Measurements from ENCODE around the gene ANKRD49.

Gene ANKRD49

DNA sequence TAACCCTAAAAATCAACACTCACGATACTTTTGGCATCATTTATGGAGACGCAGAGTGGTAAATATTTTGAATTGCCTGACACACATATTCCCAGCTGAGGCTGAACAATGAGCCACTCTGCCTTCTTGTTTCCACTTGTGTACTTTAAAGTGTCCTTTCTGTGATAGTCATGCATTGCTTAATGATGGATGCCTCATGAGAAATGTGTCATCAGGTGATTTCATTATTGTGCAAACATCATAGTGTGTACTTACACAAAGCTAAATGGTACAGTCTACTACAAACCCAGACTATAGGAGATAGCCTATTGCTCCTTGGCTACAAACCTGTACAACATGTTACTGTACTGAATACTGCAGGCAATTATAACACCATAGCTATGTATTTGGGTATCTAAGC is 44.3 kb upstream of the ANKRD49 start:
- no peak overlapping the region for H3K9ac ChIP-seq (ENCODE audit: low read length)
- no peak overlapping the region for H3K18ac ChIP-seq (ENCODE audit: low read length)
- H3K36me3 ChIP-seq (ENCODE audit: control insufficient read depth in 1 of 2, insufficient read depth in 2 of 2, low read length in 2 of 2): peaks cover 0 to 2% of the 10 kb centered on the region in 2 experiments
- no peak overlapping the region for H3K4me3 ChIP-seq (ENCODE audit: low read depth, low read length)
- no peaks in the 10 kb centered on the region for H3K9me3 ChIP-seq (ENCODE audit: insufficient read depth, low read depth, low read length)
- peak; percentile 35 to 61 for DNase-seq
- H3K79me2 ChIP-seq (ENCODE audit: control insufficient read depth, insufficient read depth, low read length, poor library complexity): no peaks in the 10 kb centered on the region
- H3K4ac ChIP-seq (ENCODE audit: low read depth, low read length): no peak overlapping the region
- no peak overlapping the region for H3K23ac ChIP-seq (ENCODE audit: low read length)
- H2BK5ac ChIP-seq (ENCODE audit: low read depth, low read length, poor library complexity): no peak overlapping the region
- no peak overlapping the region for H2BK120ac ChIP-seq (ENCODE audit: insufficient read depth, low read length, poor library complexity)
- H2AK5ac ChIP-seq (ENCODE audit: low read length): no peak overlapping the region
- H2AFZ ChIP-seq (ENCODE audit: insufficient read depth, low read length, poor library complexity): no peak overlapping the region
- H3K27me3 ChIP-seq (ENCODE audit: insufficient read depth, low read length): no peaks in the 10 kb centered on the region
- H3K27ac ChIP-seq (ENCODE audit: low read depth, low read length): no peak overlapping the region
- WGBS (ENCODE audit: extremely low coverage, insufficient coverage, insufficient read length): no CpG with 5 or more reads among the region's 2 CpGs
- H3K4me1 ChIP-seq (ENCODE audit: control insufficient read depth in 1 of 2, insufficient read depth in 2 of 2, low read length in 2 of 2): no peaks in the 10 kb centered on the region
- no peak overlapping the region for H2BK12ac ChIP-seq (ENCODE audit: low read length)
- no peaks in the 10 kb centered on the region for H3K79me1 ChIP-seq (ENCODE audit: low read length)
- no peak overlapping the region for H4K91ac ChIP-seq (ENCODE audit: low read depth, low read length)
- H4K8ac ChIP-seq (ENCODE audit: low read depth, low read length): no peak overlapping the region
- no peak overlapping the region for H3K14ac ChIP-seq (ENCODE audit: low read length)
- H4K12ac ChIP-seq (ENCODE audit: low read depth, low read length): no peak overlapping the region
- no peak overlapping the region for H3K4me2 ChIP-seq (ENCODE audit: low read length)

DNA sequence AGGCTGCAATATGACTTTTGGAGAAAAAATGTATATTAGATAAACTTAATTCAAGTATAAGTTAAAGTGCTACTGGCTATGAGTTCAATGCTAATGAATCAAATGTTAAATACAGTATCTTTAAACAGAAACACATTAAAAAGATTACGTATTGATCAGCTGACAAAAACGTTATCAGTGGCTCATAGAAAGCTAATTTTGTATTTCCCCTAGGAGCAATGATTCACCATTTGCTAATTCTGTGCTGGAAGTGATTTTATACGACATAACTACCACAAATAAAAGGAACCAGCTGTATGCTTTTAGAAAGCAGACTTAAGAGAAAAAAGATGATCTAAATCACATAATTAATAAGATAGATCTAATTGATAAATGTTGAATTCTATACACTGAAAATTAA is 43.7 kb upstream of the ANKRD49 start:
- Histone ChIP-seq H4K12ac (ENCODE audit: low read depth, low read length) (no peak overlapping the region), H3K23ac (ENCODE audit: low read length) (no peak overlapping the region), H3K4me1 (ENCODE audit: control insufficient read depth in 1 of 2, insufficient read depth in 2 of 2, low read length in 2 of 2) (no peaks in the 10 kb centered on the region), H4K8ac (ENCODE audit: low read depth, low read length) (no peak overlapping the region), H4K91ac (ENCODE audit: low read depth, low read length) (no peak overlapping the region), H2BK5ac (ENCODE audit: low read depth, low read length, poor library complexity) (no peak overlapping the region), H3K4me2 (ENCODE audit: low read length) (no peak overlapping the region), H3K4me3 (ENCODE audit: low read depth, low read length) (no peak overlapping the region), H3K14ac (ENCODE audit: low read length) (no peak overlapping the region), H3K27ac (ENCODE audit: low read depth, low read length) (no peak overlapping the region), H2AFZ (ENCODE audit: insufficient read depth, low read length, poor library complexity) (no peak overlapping the region), H3K27me3 (ENCODE audit: insufficient read depth, low read length) (no peaks in the 10 kb centered on the region), H3K79me2 (ENCODE audit: control insufficient read depth, insufficient read depth, low read length, poor library complexity) (no peaks in the 10 kb centered on the region), H2BK12ac (ENCODE audit: low read length) (no peak overlapping the region), H3K4ac (ENCODE audit: low read depth, low read length) (no peak overlapping the region), H3K9me3 (ENCODE audit: insufficient read depth, low read depth, low read length) (no peaks in the 10 kb centered on the region), H2AK5ac (ENCODE audit: low read length) (no peak overlapping the region), H2BK120ac (ENCODE audit: insufficient read depth, low read length, poor library complexity) (no peak overlapping the region), H3K36me3 (ENCODE audit: control insufficient read depth in 1 of 2, insufficient read depth in 2 of 2, low read length in 2 of 2) (peaks cover 0 to 2% of the 10 kb centered on the region in 2 experiments), H3K79me1 (ENCODE audit: low read length) (no peaks in the 10 kb centered on the region), H3K18ac (ENCODE audit: low read length) (no peak overlapping the region), H3K9ac (ENCODE audit: low read length) (no peak overlapping the region)
- DNase-seq: no peak
- no CpG with 5 or more reads among the region's 3 CpGs for WGBS (ENCODE audit: extremely low coverage, insufficient coverage, insufficient read length)

DNA sequence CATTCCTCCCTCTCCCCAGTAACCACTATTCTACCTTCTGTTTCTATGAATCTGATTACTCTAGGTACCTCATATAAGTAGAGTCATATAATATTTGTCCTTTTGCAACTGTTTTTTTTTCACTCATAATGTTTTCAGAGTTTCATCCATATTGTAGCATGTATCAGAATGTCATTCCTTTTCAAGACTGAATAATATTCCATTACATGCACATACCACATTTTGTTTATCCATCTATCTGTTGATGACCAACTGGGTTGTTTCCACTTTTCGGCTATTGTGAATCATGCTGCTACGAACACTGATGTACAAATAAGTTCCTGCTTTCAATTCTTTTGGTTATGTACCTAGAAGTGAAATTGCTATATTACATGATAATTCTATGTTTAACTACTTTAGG is 40.8 kb upstream of the ANKRD49 start:
- no peaks in the 10 kb centered on the region for H3K79me1 ChIP-seq (ENCODE audit: low read length)
- no peak overlapping the region for H4K8ac ChIP-seq (ENCODE audit: low read depth, low read length)
- H2BK120ac ChIP-seq (ENCODE audit: insufficient read depth, low read length, poor library complexity): no peak overlapping the region
- no peak overlapping the region for H2AK5ac ChIP-seq (ENCODE audit: low read length)
- H2BK12ac ChIP-seq (ENCODE audit: low read length): no peak overlapping the region
- peaks cover 0 to 2% of the 10 kb centered on the region in 2 experiments for H3K36me3 ChIP-seq (ENCODE audit: control insufficient read depth in 1 of 2, insufficient read depth in 2 of 2, low read length in 2 of 2)
- no peaks in the 10 kb centered on the region for H3K9me3 ChIP-seq (ENCODE audit: insufficient read depth, low read depth, low read length)
- no peak overlapping the region for H3K9ac ChIP-seq (ENCODE audit: low read length)
- H2BK5ac ChIP-seq (ENCODE audit: low read depth, low read length, poor library complexity): no peak overlapping the region
- H3K23ac ChIP-seq (ENCODE audit: low read length): no peak overlapping the region
- no peak overlapping the region for H3K4me2 ChIP-seq (ENCODE audit: low read length)
- no peak overlapping the region for H3K18ac ChIP-seq (ENCODE audit: low read length)
- H3K27me3 ChIP-seq (ENCODE audit: insufficient read depth, low read length): no peaks in the 10 kb centered on the region
- no peak overlapping the region for H4K12ac ChIP-seq (ENCODE audit: low read depth, low read length)
- WGBS (ENCODE audit: extremely low coverage, insufficient coverage, insufficient read length): no CpG with 5 or more reads among the region's 2 CpGs
- no peak overlapping the region for H3K4ac ChIP-seq (ENCODE audit: low read depth, low read length)
- peaks cover 0 to 2% of the 10 kb centered on the region in 2 experiments for H3K4me1 ChIP-seq (ENCODE audit: control insufficient read depth in 1 of 2, insufficient read depth in 2 of 2, low read length in 2 of 2)
- no peak overlapping the region for H3K27ac ChIP-seq (ENCODE audit: low read depth, low read length)
- no peak overlapping the region for H3K4me3 ChIP-seq (ENCODE audit: low read depth, low read length)
- DNase-seq: no peak
- H3K79me2 ChIP-seq (ENCODE audit: control insufficient read depth, insufficient read depth, low read length, poor library complexity): no peaks in the 10 kb centered on the region
- no peak overlapping the region for H3K14ac ChIP-seq (ENCODE audit: low read length)
- no peak overlapping the region for H4K91ac ChIP-seq (ENCODE audit: low read depth, low read length)
- H2AFZ ChIP-seq (ENCODE audit: insufficient read depth, low read length, poor library complexity): no peak overlapping the region

DNA sequence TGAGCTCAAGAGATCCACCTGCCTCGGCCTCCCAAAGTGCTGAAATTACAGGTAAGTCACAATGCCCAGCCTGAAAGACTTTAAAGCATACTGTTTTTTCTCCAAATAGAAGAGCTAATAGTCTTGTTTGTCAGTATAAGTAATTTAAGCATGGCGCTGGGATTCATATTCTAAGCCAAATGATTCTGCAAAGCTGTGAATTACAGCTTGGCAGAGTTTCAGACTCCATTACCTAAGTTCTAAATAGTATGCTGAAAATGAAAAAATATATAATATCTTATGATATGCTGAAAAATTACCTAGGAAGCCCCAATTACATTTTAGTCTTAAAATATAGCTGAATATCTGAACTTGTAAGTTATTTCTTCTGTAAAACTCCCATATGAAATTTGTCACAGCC is 39.5 kb upstream of the ANKRD49 start:
- no peak overlapping the region for H4K8ac ChIP-seq (ENCODE audit: low read depth, low read length)
- H2BK12ac ChIP-seq (ENCODE audit: low read length): no peak overlapping the region
- no peak overlapping the region for H3K4ac ChIP-seq (ENCODE audit: low read depth, low read length)
- DNase-seq: no peak
- H3K4me2 ChIP-seq (ENCODE audit: low read length): no peak overlapping the region
- no peak overlapping the region for H3K23ac ChIP-seq (ENCODE audit: low read length)
- WGBS (ENCODE audit: extremely low coverage, insufficient coverage, insufficient read length): no CpG with 5 or more reads among the region's 2 CpGs
- no peak overlapping the region for H2BK5ac ChIP-seq (ENCODE audit: low read depth, low read length, poor library complexity)
- H3K18ac ChIP-seq (ENCODE audit: low read length): no peak overlapping the region
- H2BK120ac ChIP-seq (ENCODE audit: insufficient read depth, low read length, poor library complexity): no peak overlapping the region
- peaks cover 0 to 2% of the 10 kb centered on the region in 2 experiments for H3K4me1 ChIP-seq (ENCODE audit: control insufficient read depth in 1 of 2, insufficient read depth in 2 of 2, low read length in 2 of 2)
- H4K12ac ChIP-seq (ENCODE audit: low read depth, low read length): no peak overlapping the region
- H3K27ac ChIP-seq (ENCODE audit: low read depth, low read length): no peak overlapping the region
- no peak overlapping the region for H3K4me3 ChIP-seq (ENCODE audit: low read depth, low read length)
- H2AK5ac ChIP-seq (ENCODE audit: low read length): no peak overlapping the region
- H3K9ac ChIP-seq (ENCODE audit: low read length): no peak overlapping the region
- H3K79me1 ChIP-seq (ENCODE audit: low read length): no peaks in the 10 kb centered on the region
- no peaks in the 10 kb centered on the region for H3K9me3 ChIP-seq (ENCODE audit: insufficient read depth, low read depth, low read length)
- H3K27me3 ChIP-seq (ENCODE audit: insufficient read depth, low read length): no peaks in the 10 kb centered on the region
- no peak overlapping the region for H3K14ac ChIP-seq (ENCODE audit: low read length)
- no peak overlapping the region for H4K91ac ChIP-seq (ENCODE audit: low read depth, low read length)
- no peaks in the 10 kb centered on the region for H3K79me2 ChIP-seq (ENCODE audit: control insufficient read depth, insufficient read depth, low read length, poor library complexity)
- no peaks in the 10 kb centered on the region for H3K36me3 ChIP-seq (ENCODE audit: control insufficient read depth in 1 of 2, insufficient read depth in 2 of 2, low read length in 2 of 2)
- H2AFZ ChIP-seq (ENCODE audit: insufficient read depth, low read length, poor library complexity): no peak overlapping the region
